GM12865 (cell line): ENCODE measurements around the gene LDLRAD4.

Experiments used
- DNase-seq: peaks from one replicate; pipeline ENCODE4 v3.0.0; 2010; ENCODE audit warnings: low read depth
- H3K4me3 ChIP-seq: 2 replicates; pipeline ENCODE4 v1.5.1; 2011; ENCODE audit warnings: mild to moderate bottlenecking, low read depth, low read length, control low read depth
- TF ChIP-seq, protein P1 (sequence below): IDR thresholded peaks from 2 replicates; pipeline ENCODE4 v1.5.1; 2011; ENCODE audit warnings: low read length, control low read depth, low read depth, inconsistent platforms; ENCODE audit not compliant: insufficient read depth; ENCODE audit errors: missing control alignments

The LDLRAD4 gene

DNA sequence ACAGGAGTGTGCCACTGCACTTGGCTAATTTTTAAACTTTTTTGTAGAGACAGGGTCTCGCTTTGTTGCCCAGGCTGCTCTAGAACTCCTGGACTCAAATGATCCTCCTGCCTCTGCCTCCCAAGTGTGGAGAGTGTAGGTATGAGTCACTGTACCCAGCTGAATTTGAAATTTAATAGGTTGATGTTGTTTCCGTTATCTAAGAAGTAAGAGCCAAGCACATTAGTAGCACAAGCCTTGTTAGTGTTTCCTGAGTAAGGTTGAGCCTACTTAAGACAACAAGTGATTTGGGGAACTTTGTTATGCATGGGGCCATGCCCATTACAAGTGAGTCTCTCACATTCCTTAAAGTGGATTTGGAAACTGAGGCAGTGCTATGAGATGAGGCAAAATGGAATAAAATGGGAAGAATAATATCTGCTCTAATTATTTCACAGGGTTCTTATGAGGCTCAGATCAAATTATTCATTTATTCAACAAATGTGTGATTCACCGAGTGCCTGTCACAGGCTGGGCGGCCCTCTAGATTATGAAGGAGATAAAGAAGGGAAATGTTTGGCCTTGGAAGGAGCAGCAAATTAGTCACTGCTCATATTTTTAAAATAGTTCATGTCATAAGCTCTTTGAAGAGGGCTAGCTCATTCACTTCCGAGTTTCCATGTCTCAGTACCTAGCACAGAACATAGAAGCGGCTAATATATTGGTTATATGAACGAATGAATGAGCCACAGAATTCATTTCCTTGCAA lies 217.2 kb downstream of the LDLRAD4 start:
- no peak for DNase-seq
- no peak overlapping the region for H3K4me3 ChIP-seq
- TF ChIP-seq, protein P1, sequence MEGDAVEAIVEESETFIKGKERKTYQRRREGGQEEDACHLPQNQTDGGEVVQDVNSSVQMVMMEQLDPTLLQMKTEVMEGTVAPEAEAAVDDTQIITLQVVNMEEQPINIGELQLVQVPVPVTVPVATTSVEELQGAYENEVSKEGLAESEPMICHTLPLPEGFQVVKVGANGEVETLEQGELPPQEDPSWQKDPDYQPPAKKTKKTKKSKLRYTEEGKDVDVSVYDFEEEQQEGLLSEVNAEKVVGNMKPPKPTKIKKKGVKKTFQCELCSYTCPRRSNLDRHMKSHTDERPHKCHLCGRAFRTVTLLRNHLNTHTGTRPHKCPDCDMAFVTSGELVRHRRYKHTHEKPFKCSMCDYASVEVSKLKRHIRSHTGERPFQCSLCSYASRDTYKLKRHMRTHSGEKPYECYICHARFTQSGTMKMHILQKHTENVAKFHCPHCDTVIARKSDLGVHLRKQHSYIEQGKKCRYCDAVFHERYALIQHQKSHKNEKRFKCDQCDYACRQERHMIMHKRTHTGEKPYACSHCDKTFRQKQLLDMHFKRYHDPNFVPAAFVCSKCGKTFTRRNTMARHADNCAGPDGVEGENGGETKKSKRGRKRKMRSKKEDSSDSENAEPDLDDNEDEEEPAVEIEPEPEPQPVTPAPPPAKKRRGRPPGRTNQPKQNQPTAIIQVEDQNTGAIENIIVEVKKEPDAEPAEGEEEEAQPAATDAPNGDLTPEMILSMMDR = no peak

GRCh38 chr18:13436576-13436975 lies 218.0 kb downstream of the LDLRAD4 start:
- no peak overlapping the region for H3K4me3 ChIP-seq
- DNase-seq = no peak
- TF ChIP-seq, protein P1 = no peak

DNA sequence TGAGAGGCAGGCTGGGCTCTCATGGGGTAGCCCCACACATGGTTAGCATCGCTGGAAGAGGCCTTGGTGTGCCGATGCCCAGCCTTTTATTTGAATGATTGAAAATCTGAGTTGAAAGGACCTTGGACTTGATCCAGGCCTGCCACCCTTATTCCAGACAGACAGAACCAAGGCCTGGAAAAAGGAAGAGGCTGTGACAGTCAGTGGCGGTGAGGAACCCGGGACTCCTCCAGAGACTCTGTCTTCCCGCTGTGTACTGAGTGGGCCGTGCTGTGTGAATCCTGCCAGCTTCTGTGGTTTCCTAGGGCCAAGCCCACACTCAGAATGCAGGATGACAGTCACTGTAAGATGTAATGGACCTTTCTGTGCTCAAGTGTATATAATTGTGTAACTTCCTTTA lies 218.5 kb downstream of the LDLRAD4 start:
- H3K4me3 ChIP-seq = no peak overlapping the region
- TF ChIP-seq, protein P1 = no peak
- no peak for DNase-seq

DNA sequence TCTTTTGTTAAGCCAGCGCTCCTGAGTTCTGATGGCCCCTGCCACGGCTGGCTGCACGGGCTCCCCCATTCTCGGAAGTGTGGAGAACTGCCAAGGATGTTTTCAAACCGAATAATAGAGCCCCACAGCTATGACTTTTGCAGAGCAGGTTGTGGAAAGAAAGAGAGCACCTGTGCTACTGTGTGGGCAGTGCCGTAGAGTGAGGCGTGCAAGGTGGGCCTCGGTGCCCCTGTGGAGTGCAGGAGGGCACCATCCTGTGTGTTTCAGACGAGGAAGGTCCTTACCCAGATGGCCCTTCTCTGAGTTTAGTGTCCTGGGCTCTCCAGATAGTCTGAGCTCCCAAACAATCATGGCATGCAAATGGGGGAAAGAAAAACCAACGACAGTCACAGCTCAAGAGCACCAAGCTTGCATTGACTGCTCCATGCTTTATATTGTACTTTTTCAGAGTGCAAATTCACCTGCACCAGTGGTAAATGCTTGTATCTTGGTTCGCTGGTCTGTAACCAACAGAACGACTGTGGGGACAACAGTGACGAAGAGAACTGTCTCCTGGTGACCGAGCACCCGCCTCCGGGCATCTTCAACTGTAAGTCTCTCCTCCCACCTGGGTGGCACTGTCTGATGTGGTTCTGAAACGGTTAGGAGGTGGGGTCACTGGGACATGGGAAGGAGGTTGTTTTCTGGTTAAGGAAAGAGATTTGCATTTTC lies 219.4 kb downstream of the LDLRAD4 start:
- no peak for DNase-seq
- TF ChIP-seq, protein P1 = no peak
- no peak overlapping the region for H3K4me3 ChIP-seq

DNA sequence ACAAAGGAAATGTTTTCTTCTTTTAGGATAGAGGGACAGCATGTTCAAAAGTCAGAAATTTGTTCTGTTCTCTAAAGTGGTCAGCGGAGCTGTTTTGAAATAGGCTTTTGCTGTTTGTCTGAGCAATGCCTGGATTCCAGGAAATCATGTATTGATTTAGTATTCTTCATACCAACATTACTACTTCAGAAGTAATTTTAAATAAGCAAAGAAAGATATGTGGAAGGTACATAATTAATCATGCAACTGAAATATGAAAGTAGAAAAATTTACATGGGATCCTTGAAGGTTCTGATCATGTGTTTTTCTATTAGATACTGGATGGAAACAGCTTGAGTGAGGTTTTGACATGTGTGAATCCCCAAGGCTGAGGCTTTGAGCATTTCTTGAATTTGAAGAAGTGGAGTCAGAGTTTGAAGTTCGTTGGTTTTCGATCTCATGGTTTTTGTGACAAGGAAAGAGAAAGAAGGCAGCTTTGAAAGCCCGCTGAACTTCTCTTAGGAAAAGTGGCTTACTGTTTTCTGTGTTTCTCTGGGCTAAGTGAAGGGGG lies 220.0 kb downstream of the LDLRAD4 start:
- H3K4me3 ChIP-seq = no peak overlapping the region
- DNase-seq = no peak
- TF ChIP-seq, protein P1 = no peak

DNA sequence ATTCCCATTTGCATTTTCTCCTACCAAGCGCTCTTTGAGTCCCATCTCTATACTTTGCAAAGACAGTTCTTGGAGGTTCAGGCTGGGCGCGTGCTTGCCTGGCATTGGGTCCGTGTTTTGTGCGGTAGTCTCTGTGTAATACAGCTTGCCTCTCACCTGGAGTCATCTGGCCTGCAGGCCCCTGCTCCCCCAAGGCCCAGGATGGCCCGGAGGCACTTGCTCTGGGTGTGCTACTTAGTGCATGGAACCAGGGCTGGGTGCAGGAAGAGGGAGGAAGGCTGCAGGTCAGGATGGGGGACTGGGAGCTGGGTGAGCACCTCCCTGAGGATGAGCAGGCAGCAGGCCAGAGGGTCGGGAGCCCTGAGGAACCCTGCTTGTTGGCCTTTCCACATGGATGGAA lies 220.9 kb downstream of the LDLRAD4 start:
- no peak for DNase-seq
- no peak overlapping the region for H3K4me3 ChIP-seq
- TF ChIP-seq, protein P1 = no peak
